ENCODE data around the gene C4orf33.

C4orf33 gene

DNA sequence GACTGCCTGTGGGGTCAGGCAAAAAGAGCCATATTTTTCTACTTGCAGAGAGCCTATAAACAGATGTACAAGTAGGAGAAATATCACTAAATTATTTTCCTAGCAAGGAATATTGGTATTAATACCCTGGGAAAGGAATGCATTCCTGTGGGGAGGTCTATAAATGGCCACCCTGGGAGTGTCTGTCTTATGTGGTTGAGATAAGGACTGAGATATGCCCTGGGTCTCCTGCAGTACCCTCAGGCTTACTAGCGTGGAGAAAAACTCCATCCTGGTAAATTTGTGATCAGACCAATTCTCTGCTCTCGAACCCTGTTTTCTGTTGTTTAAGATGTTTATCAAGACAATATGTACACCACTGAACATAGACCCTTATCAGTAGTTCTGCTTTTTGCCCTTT is 35.4 kb downstream of the C4orf33 start:
- DNase-seq, result no peak

DNA sequence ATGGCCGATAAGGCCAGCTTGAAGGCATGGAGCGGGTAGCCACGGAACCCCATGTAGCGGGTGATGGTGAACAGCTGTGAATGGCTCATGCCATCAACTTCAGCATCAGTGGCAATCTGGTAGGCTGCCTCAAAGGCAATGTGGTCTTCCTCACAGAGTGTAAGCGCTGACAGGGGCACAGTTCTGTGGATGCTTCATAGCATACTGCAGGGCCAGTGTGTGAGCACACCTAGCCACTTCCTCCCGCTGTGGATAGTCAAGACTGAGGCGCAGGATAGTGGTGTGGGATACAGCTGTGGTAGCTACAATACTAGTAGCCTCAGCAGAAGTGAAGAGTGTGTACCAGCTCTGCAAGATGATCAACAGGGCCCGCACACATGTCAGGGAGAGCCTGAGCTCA is 40.5 kb downstream of the C4orf33 start:
- DNase-seq, result no peak

- no peak for DNase-seq
These were observed 43.0 kb downstream of the C4orf33 start for GRCh38 chr4:129138810-129139496.

DNA sequence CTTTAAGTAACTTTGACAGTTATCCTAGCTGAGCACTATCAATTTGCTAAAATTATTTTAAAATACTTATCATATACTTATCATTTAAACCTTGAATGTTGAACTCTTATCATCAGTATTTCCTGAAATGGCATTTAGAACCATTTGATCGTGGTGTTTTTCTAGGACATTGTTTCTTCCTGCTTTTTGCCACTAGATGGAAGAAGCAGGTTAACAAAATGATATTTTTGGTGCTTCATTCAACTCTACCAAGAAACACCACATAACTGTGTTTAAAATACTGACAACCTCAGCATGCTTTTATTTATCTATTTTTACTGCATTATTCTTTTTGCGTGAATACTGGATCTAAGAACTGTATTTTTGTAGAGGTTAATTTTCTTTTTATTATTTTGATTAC is 44.6 kb downstream of the C4orf33 start:
- no peak for DNase-seq

DNA sequence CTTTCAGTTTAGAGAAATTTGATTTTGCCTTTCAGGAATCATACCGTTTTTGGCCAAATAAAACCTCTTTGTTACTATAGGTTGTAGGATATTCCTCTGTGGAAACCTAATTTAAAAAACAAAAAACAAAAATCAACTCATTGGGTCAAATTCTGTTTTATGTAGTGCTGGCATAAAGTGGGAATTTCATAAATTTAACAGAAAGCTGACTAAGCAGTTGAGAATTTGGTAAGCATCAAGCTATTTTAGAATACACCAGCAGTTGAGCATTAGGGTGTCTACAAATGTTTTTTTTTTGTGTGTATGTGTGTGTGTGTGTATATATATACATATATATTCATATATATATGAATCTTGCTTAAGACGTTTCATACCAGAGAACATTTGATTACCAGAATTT is 47.4 kb downstream of the C4orf33 start:
- DNase-seq, result no peak

DNA sequence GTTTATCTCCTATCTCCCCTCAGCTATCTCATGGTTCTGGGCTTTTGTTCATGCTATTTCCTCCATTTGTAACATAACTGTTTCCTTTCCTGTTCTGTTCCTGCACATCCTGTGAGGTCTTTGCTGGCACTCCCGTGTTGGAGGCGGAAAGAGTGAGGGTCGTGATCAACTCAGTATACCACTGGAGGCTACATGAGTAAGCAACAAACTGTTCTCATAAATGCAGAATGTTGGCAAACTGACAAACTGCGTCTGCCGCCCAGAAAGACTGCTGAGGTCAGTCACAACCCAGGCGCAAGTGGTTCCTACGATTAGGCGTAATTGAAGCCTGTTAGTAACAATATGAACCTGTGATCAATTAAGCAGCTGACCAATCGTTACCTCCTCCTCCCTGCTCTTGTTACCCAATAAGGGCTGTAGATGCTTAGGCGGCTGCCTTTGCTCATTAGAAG is 48.8 kb downstream of the C4orf33 start:
- no peak for DNase-seq

DNA sequence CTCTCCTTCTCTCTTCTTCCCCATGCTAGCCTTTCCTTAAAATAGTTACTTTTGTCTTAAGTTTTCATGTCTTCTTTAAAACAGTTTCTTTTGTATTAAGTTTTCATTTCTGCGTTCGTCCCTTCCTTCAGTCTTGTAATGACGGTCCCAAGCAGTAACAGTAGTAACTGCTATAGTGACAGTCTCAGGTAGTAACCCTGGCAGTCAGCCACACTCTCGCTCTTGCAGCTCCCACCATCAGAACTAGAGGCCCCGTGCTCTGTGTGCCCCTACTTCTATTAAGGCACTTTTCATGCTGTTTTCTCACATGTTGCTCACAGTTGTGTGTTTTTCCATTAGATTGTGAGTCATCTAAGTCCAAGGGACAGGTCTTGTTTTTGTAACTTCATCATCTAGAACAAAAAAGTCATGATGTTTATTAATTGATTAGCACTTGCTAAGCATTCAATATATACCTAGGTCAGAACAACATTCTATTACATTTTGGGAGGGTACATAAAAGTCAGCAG is 49.3 kb downstream of the C4orf33 start:
- DNase-seq, result no peak

- DNase-seq, result no peak
These were observed 50.7 kb downstream of the C4orf33 start for GRCh38 chr4:129146639-129147038.

DNA sequence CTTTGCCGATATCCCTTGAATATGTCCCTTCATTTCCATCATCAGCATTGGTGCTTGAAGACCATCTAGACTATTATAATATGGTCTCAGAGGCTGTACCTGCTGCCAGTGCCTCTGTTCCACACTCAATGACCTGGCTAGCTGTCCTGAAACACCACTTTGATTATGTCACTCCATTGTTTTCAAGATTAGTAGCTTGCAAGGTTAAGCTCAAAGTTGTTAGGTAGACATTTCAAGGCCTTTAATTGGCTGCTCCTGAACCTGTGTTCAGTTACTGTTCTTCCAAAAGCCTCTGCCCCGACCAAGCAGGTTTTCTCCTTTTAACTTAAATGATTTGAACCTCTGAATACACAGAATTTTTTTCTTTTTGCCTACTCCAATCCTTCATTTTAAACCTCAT is 52.9 kb downstream of the C4orf33 start:
- no peak for DNase-seq

GRCh38 chr4:129149906-129150305 is 54.0 kb downstream of the C4orf33 start:
- DNase-seq, result no peak

- no peak for DNase-seq
These were observed 56.4 kb downstream of the C4orf33 start for GRCh38 chr4:129152350-129152749.

DNA sequence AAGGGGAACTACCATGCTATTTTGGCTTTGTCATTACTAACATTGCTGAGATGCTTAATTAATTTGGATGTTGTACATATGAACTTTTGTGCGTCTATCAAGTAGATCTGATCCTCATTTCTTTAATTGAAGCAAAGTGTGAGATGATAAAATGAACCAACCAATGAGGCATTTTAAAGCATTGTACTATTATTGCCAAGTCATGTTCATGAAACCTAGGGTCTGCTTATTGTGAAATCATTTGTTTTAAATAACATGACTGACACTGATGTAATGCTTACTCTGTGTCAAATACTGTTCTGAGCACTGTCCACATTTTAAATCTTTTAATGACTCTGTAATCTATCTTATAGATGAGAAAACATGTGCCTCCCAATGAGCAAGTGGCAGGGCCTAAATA is 57.7 kb downstream of the C4orf33 start:
- DNase-seq, result no peak

GRCh38 chr4:129162450-129162849 is 66.5 kb downstream of the C4orf33 start:
- no peak for DNase-seq

DNA sequence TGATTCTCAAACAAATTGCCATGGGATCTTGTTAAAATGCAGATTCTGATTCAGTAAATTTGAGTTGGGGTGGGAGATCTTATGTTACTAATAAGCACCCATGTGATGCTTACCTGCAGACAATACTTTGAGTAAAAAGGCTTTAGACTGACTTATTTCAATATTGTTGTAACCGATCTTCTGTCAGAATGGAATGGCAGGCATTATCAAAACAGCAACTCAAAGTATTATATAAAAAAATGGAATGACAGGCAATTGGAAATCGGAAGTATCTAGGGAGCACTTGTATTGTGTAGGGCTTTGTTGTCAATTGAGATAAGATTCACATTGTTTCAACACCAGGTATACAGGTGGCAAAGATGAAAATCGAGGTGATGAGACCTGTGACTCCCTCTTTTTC is 67.5 kb downstream of the C4orf33 start:
- no peak for DNase-seq

DNA sequence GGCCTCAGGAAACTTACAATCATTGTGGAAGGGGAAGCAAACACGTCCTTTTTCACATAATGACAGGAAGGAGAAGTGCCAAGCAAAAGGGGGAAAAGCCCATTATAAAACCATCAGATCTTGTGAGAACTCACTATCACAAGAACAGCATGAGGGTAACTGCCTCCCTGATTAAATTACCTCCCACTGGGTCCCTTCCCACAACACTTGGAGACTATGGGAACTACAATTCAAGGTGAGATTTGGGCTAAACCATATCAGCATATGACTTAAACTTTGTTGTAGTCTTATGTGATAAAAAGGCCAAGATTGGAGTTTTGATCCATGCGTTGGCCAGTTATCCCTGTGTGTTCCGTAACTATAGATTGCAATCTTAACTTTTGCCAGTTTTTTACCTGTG is 68.3 kb downstream of the C4orf33 start:
- DNase-seq, result no peak

All from NCI-H2171 treated with DMSO at 0.1 percent for 48 hours (cell line).